Measurements from ENCODE around the gene BRSK1. TPM values are rescaled to one million over a fixed set of nuclear protein-coding genes. Genes with fewer than 3 reads are reported as not detected.

Gene BRSK1
- total and polyA plus RNA-seq, 10 of the 15 experiments (the other 5 are each of a cell fraction or from before 2014, with no cell fraction given) = 0.03 to 0.76 (median 0.25) TPM; not detected in 4

- peaks cover 42% of the 10 kb centered on the region for H3K4me1 ChIP-seq (ENCODE audit: control insufficient read depth, insufficient read depth, low read length)
- no peaks in the 10 kb centered on the region for H3K36me3 ChIP-seq (ENCODE audit: control insufficient read depth in 2 of 2, insufficient read depth in 2 of 2, low read length in 1 of 2)
- no peaks in the 10 kb centered on the region; the same call in 1 of the 2 replicates for H3K79me2 ChIP-seq (ENCODE audit: control insufficient read depth, insufficient read depth, low read length)
- no peaks in the 10 kb centered on the region for H4K20me1 ChIP-seq (ENCODE audit: control insufficient read depth, insufficient read depth)
- intact Hi-C loops (cut with micrococcal nuclease; ENCODE audit: unreplicated experiment) = no loop called here
- in situ Hi-C loops (cut with MboI) = no loop called here
- H3K27me3 ChIP-seq (replicated peaks in 1 of 2; ENCODE audit: control insufficient read depth in 2 of 2, insufficient read depth in 2 of 2, low read length in 1 of 2) = no peaks in the 10 kb centered on the region; a peak in 1 of 4 replicates
- RAD21 ChIA-PET (ENCODE audit: unreplicated experiment) = interaction anchor here (0.6 to 2.2 kb wide), 4 partner anchors 24 to 138 kb away, joined by 3 to 27 read pairs (median 6); partner anchors contain the start of genes KMT5C and UBE2S
- H3K4me2 ChIP-seq (ENCODE audit: control insufficient read depth, insufficient read depth) = peak overlapping the region; percentile 86
- 7% methylated on average over 22 of the region's 23 CpGs for WGBS (ENCODE audit: insufficient coverage, insufficient replicate concordance, low lambda C conversion rate, missing lambda C conversion rate)
- H3K9me3 ChIP-seq (replicated peaks; ENCODE audit: control insufficient read depth, insufficient read depth, low read length) = no peaks in the 10 kb centered on the region
- SMC1A ChIA-PET (ENCODE audit: uncharacterized antibody, unreplicated experiment) = interaction anchor here (1.7 to 7.6 kb wide), 3 partner anchors 20 to 60 kb away, joined by 4 to 68 read pairs (median 6); partner anchors contain the start of genes KMT5C and PPP6R1
- H2AFZ ChIP-seq (ENCODE audit: control insufficient read depth, low read depth, low read length) = peak overlapping the region; percentile 92
- H3K4me3 ChIP-seq = peak overlapping the region; percentile 82
- FAIRE-seq = no peak
- no peak for DNase-seq (ENCODE audit: low read depth, low spot score)
- BruUV-seq (replicated peaks) = TSS peak; percentile 77
- H3K9ac ChIP-seq (ENCODE audit: control insufficient read depth, insufficient read depth, low read length) = peak overlapping the region; percentile 55; the same call in 1 of the 2 replicates
- no peak overlapping the region for H3K27ac ChIP-seq (ENCODE audit: control insufficient read depth, insufficient read depth)
- no peak for ATAC-seq
- POLR2A ChIA-PET = interaction anchor here (1.1 to 6.1 kb wide), 4 partner anchors 19 to 128 kb away, joined by 5 to 86 read pairs (median 16); partner anchors contain the start of genes KMT5C, PPP6R1 and UBE2S
- CTCF ChIA-PET = interaction anchor here (1.1 to 1.2 kb wide), 2 partner anchors 13 to 60 kb away, joined by 5 read pairs; partner anchors contain the start of gene KMT5C
- no peak for TF ChIP-seq TCF3 (IDR thresholded peaks at IDR 0.05; ENCODE audit: borderline replicate concordance, insufficient read depth, low read depth, low read length)
- TF ChIP-seq SMARCA5 (IDR thresholded peaks at IDR 0.05) = no peak
- TF ChIP-seq IRF4 (IDR thresholded peaks at IDR 0.05; ENCODE audit: low read depth, low read length) = no peak
- TF ChIP-seq EED (IDR thresholded peaks at IDR 0.05; ENCODE audit: low read depth) = no peak
- no peak for TF ChIP-seq ZZZ3 (IDR thresholded peaks at IDR 0.05; ENCODE audit: control insufficient read depth, insufficient read length, low read depth)
- TF ChIP-seq MYC (IDR thresholded peaks at IDR 0.05; ENCODE audit: insufficient read depth, insufficient read length, insufficient replicate concordance, low read length, severe bottlenecking) = no peak
- TF ChIP-seq NR2F1 (conservative IDR thresholded peaks at IDR 0.05) = no peak
- no peak for TF ChIP-seq ELK1 (IDR thresholded peaks at IDR 0.05; ENCODE audit: low read depth, low read length)
- no peak for TF ChIP-seq ZNF592 (IDR thresholded peaks at IDR 0.05)
- no peak for TF ChIP-seq RB1 (IDR thresholded peaks at IDR 0.05; ENCODE audit: borderline replicate concordance)
- no peak for TF ChIP-seq ZBTB40 (IDR thresholded peaks at IDR 0.05; ENCODE audit: borderline replicate concordance)
- no peak for TF ChIP-seq EGR1 (IDR thresholded peaks at IDR 0.05; ENCODE audit: borderline replicate concordance in 1 of 2, low read depth in 2 of 2, low read length in 2 of 2)
- TF ChIP-seq POLR2AphosphoS2 (IDR thresholded peaks at IDR 0.05; ENCODE audit: low read depth, low read length) = no peak
- no peak for TF ChIP-seq WRNIP1 (IDR thresholded peaks at IDR 0.05; ENCODE audit: borderline replicate concordance, low read depth, low read length)
- no peak for TF ChIP-seq YY1 (IDR thresholded peaks at IDR 0.05; ENCODE audit: low read depth, low read length)
These were observed 4.5 kb upstream of the BRSK1 start for GRCh38 chr19:55279340-55279739.
